ENCODE results near the gene CYP24A1.

DNA sequence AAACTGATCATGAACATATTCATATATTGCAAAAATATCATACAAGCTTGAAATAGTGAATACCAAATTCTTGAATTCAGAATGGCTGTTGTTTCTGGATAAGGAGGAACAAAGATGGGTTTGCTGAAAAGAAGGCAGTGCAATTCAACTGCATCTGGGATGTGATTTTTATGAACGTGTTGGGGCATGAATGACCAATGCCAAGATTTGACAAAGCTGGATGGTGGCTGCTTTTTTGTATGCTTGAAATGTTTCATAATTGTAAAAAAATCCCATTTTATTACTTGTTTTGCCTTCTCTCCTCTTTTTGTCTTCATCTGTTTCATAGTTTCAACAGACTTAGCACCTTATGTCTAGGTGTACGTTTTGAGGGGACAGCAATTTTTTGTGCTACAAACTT is 66.6 kb downstream of the CYP24A1 start:
- TF ChIP-seq SIN3A (IDR thresholded peaks at IDR 0.05; ENCODE audit: borderline replicate concordance, insufficient read depth, low read length) (no peak), POLR2AphosphoS5 (IDR thresholded peaks at IDR 0.05; ENCODE audit: low read depth, low read length) (no peak), TAF1 (IDR thresholded peaks at IDR 0.05; ENCODE audit: borderline replicate concordance, insufficient read depth, low read length) (no peak)

Measured in PFSK-1 (cell line).